ENCODE results near the gene OXGR1.

OXGR1 gene

GRCh38 chr13:96958286-96958891 lies 35.9 kb downstream of the OXGR1 start:
- no peak overlapping the region for H3K27ac ChIP-seq (ENCODE audit: poor library complexity, severe bottlenecking)
- H3K27me3 ChIP-seq (ENCODE audit: insufficient read depth, poor library complexity, severe bottlenecking): no peaks in the 10 kb centered on the region
- DNase-seq (ENCODE audit: low spot score): no peak
- ATAC-seq (ENCODE audit: low read depth): peak; percentile 46; the same call in 1 of the 3 replicates
- no peaks in the 10 kb centered on the region for H3K4me1 ChIP-seq (ENCODE audit: insufficient read depth, poor library complexity, severe bottlenecking)
- no peaks in the 10 kb centered on the region for H3K9me3 ChIP-seq (ENCODE audit: severe bottlenecking)
- H3K36me3 ChIP-seq (ENCODE audit: low read depth): no peaks in the 10 kb centered on the region
- no peak overlapping the region for H3K4me3 ChIP-seq (ENCODE audit: severe bottlenecking)
- TF ChIP-seq, protein P1, sequence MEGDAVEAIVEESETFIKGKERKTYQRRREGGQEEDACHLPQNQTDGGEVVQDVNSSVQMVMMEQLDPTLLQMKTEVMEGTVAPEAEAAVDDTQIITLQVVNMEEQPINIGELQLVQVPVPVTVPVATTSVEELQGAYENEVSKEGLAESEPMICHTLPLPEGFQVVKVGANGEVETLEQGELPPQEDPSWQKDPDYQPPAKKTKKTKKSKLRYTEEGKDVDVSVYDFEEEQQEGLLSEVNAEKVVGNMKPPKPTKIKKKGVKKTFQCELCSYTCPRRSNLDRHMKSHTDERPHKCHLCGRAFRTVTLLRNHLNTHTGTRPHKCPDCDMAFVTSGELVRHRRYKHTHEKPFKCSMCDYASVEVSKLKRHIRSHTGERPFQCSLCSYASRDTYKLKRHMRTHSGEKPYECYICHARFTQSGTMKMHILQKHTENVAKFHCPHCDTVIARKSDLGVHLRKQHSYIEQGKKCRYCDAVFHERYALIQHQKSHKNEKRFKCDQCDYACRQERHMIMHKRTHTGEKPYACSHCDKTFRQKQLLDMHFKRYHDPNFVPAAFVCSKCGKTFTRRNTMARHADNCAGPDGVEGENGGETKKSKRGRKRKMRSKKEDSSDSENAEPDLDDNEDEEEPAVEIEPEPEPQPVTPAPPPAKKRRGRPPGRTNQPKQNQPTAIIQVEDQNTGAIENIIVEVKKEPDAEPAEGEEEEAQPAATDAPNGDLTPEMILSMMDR (IDR thresholded peaks at IDR 0.05; ENCODE audit: poor library complexity, severe bottlenecking): peak; percentile 80

DNA sequence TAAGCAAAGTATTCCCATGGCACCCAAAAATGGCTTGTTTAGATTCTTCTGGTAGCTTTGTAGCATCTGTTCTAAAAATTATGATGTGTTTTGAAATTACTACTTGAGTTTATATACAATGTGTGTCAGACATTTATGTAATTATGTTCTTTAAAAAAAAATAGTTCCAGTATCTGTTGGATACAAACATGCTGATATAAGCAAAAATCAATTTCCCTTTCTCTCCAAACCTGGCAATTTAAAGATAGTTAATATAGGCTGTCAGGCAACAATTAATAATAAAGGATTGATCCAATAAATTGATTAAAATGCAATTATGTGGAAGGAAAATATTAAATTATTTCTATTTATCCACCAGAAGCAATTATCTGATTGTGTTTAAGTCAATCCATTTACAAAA lies 41.7 kb downstream of the OXGR1 start:
- Histone ChIP-seq H3K36me3 (ENCODE audit: low read depth) (no peaks in the 10 kb centered on the region), H3K27ac (ENCODE audit: poor library complexity, severe bottlenecking) (no peak overlapping the region), H3K27me3 (ENCODE audit: insufficient read depth, poor library complexity, severe bottlenecking) (no peaks in the 10 kb centered on the region), H3K4me1 (ENCODE audit: insufficient read depth, poor library complexity, severe bottlenecking) (no peaks in the 10 kb centered on the region), H3K4me3 (ENCODE audit: severe bottlenecking) (no peak overlapping the region), H3K9me3 (ENCODE audit: severe bottlenecking) (no peaks in the 10 kb centered on the region)
- ATAC-seq (ENCODE audit: low read depth) (no peak), DNase-seq (ENCODE audit: low spot score) (no peak)
- TF ChIP-seq, protein P1 (IDR thresholded peaks at IDR 0.05; ENCODE audit: poor library complexity, severe bottlenecking): no peak

GRCh38 chr13:96948127-96948526 lies 46.1 kb downstream of the OXGR1 start:
- no peak for DNase-seq (ENCODE audit: low spot score)
- Histone ChIP-seq H3K27ac (ENCODE audit: poor library complexity, severe bottlenecking) (no peak overlapping the region), H3K36me3 (ENCODE audit: low read depth) (no peaks in the 10 kb centered on the region), H3K9me3 (ENCODE audit: severe bottlenecking) (no peaks in the 10 kb centered on the region), H3K4me1 (ENCODE audit: insufficient read depth, poor library complexity, severe bottlenecking) (no peaks in the 10 kb centered on the region), H3K4me3 (ENCODE audit: severe bottlenecking) (no peak overlapping the region), H3K27me3 (ENCODE audit: insufficient read depth, poor library complexity, severe bottlenecking) (no peaks in the 10 kb centered on the region)
- TF ChIP-seq, protein P1 (IDR thresholded peaks at IDR 0.05; ENCODE audit: poor library complexity, severe bottlenecking): no peak
- ATAC-seq (ENCODE audit: low read depth): no peak

DNA sequence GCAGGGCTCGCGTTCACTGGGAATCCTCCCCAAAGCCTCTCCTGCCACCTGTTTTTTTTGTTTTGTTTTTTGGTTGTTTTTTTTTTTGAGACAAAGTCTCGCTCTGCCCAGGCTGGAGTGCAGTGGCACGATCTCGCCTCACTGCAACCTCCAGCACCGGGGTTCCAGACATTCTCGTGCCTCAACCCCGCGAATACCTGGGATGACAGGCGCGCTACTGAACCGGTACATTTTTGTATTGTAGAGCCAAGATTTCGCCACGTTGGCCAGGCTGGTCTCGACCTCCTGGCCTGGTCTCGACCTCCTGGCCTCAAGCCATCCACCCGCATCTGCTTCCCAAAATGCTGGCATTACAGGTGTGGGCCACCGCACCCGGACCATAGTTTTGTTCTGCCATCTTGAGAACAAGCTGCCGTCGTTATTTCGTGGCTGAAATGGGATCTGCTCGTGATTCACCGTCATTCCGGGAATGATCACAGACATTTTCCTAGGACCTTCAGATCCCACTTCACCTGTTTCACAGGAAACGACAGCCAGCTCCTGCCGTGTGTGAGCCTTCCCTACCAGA lies 46.8 kb downstream of the OXGR1 start:
- Histone ChIP-seq H3K27me3 (ENCODE audit: insufficient read depth, poor library complexity, severe bottlenecking) (no peaks in the 10 kb centered on the region), H3K36me3 (ENCODE audit: low read depth) (no peaks in the 10 kb centered on the region), H3K4me3 (ENCODE audit: severe bottlenecking) (no peak overlapping the region), H3K9me3 (ENCODE audit: severe bottlenecking) (no peaks in the 10 kb centered on the region), H3K27ac (ENCODE audit: poor library complexity, severe bottlenecking) (no peak overlapping the region), H3K4me1 (ENCODE audit: insufficient read depth, poor library complexity, severe bottlenecking) (no peaks in the 10 kb centered on the region)
- TF ChIP-seq, protein P1 (IDR thresholded peaks at IDR 0.05; ENCODE audit: poor library complexity, severe bottlenecking): no peak
- ATAC-seq (ENCODE audit: low read depth) (no peak), DNase-seq (ENCODE audit: low spot score) (no peak)

GRCh38 chr13:96946709-96947311 lies 47.5 kb downstream of the OXGR1 start:
- H3K27me3 ChIP-seq (ENCODE audit: insufficient read depth, poor library complexity, severe bottlenecking): no peaks in the 10 kb centered on the region
- no peaks in the 10 kb centered on the region for H3K36me3 ChIP-seq (ENCODE audit: low read depth)
- no peak for DNase-seq (ENCODE audit: low spot score)
- TF ChIP-seq, protein P1 (IDR thresholded peaks at IDR 0.05; ENCODE audit: poor library complexity, severe bottlenecking): no peak
- H3K4me3 ChIP-seq (ENCODE audit: severe bottlenecking): no peak overlapping the region
- H3K9me3 ChIP-seq (ENCODE audit: severe bottlenecking): no peaks in the 10 kb centered on the region
- no peak for ATAC-seq (ENCODE audit: low read depth)
- no peaks in the 10 kb centered on the region for H3K4me1 ChIP-seq (ENCODE audit: insufficient read depth, poor library complexity, severe bottlenecking)
- no peak overlapping the region for H3K27ac ChIP-seq (ENCODE audit: poor library complexity, severe bottlenecking)

All from RWPE2 (cell line).